Activated CD4-positive, alpha-beta T cell treated with anti-CD3 and anti-CD28 coated beads for 36 hours (primary cell): Measurements from ENCODE around the gene NPLOC4. TPM values are rescaled to one million over a fixed set of nuclear protein-coding genes. Genes with fewer than 3 reads are reported as not detected.
"Not testable (repeated sequence)": the region's sequence is repeated elsewhere in the genome, so short reads cannot be mapped to it uniquely, and the experiment has no call there.

Experiments
- ATAC-seq: fragments of 200-7000 bp; cut with Tn5 transposase; one replicate; pipeline ENCODE4 v1.10.0; 2021; ENCODE audit warnings: mild to moderate bottlenecking, moderate library complexity
- CTCF ChIA-PET: fragments of 350-600 bp; sonication (Branson Sonifier 250); formaldehyde crosslinking; loops from one replicate; lab custom pipeline; 2021; ENCODE audit warnings: antibody characterized with exemption; lab: Charles Lee
- POLR2A ChIA-PET: fragments of 350-600 bp; sonication (Branson Sonifier 250); formaldehyde crosslinking; loops from one replicate; lab custom pipeline; 2021; ENCODE audit warnings: antibody characterized with exemption, inconsistent platforms; lab: Charles Lee
- DNase-seq: peaks from one replicate; pipeline ENCODE4 v3.0.0-alpha.2; 2020
- H3K27ac Mint-ChIP-seq: one replicate; pipeline ENCODE4 v1.8.0; 2021; ENCODE audit warnings: mixed read lengths
- H3K27me3 Mint-ChIP-seq: one replicate; pipeline ENCODE4 v1.8.0; 2021; ENCODE audit warnings: mixed read lengths
- H3K36me3 Mint-ChIP-seq: one replicate; pipeline ENCODE4 v1.8.0; 2021; ENCODE audit warnings: low read depth, mixed read lengths
- H3K4me1 Mint-ChIP-seq: one replicate; pipeline ENCODE4 v1.8.0; 2021; ENCODE audit warnings: mixed read lengths
- H3K4me3 Mint-ChIP-seq: one replicate; pipeline ENCODE4 v1.8.0; 2021; ENCODE audit warnings: mild to moderate bottlenecking, moderate library complexity, mixed read lengths
- H3K9me3 Mint-ChIP-seq: one replicate; pipeline ENCODE4 v1.8.0; 2021; ENCODE audit warnings: low read depth, mixed read lengths
- intact Hi-C, 2 experiments: fragments of 100-400 bp; cut with DNase I in 1 of 2; cut with micrococcal nuclease in 1 of 2; formaldehyde crosslinking; loops; one replicate each; pipeline versions ENCODE4 v1.14.2 to v1.15.1; 2022 to 2024; cut with DNase I, micrococcal nuclease
- total RNA-seq, 2 experiments: library from RNA; stranded (reverse); gene quantifications; one replicate each; pipeline ENCODE4 v1.2.3, GENCODE V29; 2021

Gene NPLOC4
- total RNA-seq, 2 experiments from 2014 or later = 71.8 to 93.1 TPM

- no peaks in the 10 kb centered on the region for H3K9me3 Mint-ChIP-seq
- H3K4me1 Mint-ChIP-seq = no peaks in the 10 kb centered on the region
- DNase-seq (peak; percentile 59), ATAC-seq (peak; percentile 57)
- H3K27ac Mint-ChIP-seq = no peak overlapping the region
- H3K4me3 Mint-ChIP-seq = no peak overlapping the region
- ChIA-PET CTCF (no interaction called here), POLR2A (no interaction called here)
- intact Hi-C loops = no loop called here
- H3K27me3 Mint-ChIP-seq = peaks cover 16% of the 10 kb centered on the region
- peaks cover 11% of the 10 kb centered on the region for H3K36me3 Mint-ChIP-seq
These were observed 99.5 kb downstream of the NPLOC4 start for GRCh38 chr17:81537343-81537855.

- H3K9me3 Mint-ChIP-seq = no peaks in the 10 kb centered on the region
- ATAC-seq (no peak), DNase-seq (no peak)
- ChIA-PET POLR2A (no interaction called here), CTCF (interaction anchor here (0.9 to 1.3 kb wide), 3 partner anchors 18 to 485 kb away, joined by 3 to 4 read pairs (median 3); no protein-coding TSS in a partner anchor)
- no peak overlapping the region for H3K4me3 Mint-ChIP-seq
- H3K4me1 Mint-ChIP-seq = no peaks in the 10 kb centered on the region
- H3K27me3 Mint-ChIP-seq = peaks cover 16% of the 10 kb centered on the region
- intact Hi-C loops = no loop called here
- no peak overlapping the region for H3K27ac Mint-ChIP-seq
- peaks cover 7% of the 10 kb centered on the region for H3K36me3 Mint-ChIP-seq
These were observed 100.3 kb downstream of the NPLOC4 start for GRCh38 chr17:81536299-81537290.

GRCh38 chr17:81535480-81536298 lies 101.2 kb downstream of the NPLOC4 start:
- Mint-ChIP-seq H3K9me3 (no peaks in the 10 kb centered on the region), H3K27ac (no peak overlapping the region), H3K36me3 (peaks cover 5% of the 10 kb centered on the region), H3K27me3 (peaks cover 16% of the 10 kb centered on the region), H3K4me3 (no peak overlapping the region), H3K4me1 (no peaks in the 10 kb centered on the region)
- intact Hi-C loops = no loop called here
- CTCF ChIA-PET = interaction anchor here (0.9 to 1.3 kb wide), 3 partner anchors 17 to 485 kb away, joined by 3 to 4 read pairs (median 3); no protein-coding TSS in a partner anchor
- POLR2A ChIA-PET = no interaction called here
- DNase-seq = no peak
- ATAC-seq = no peak

- Mint-ChIP-seq H3K27me3 (peaks cover 16% of the 10 kb centered on the region), H3K27ac (no peak overlapping the region), H3K4me3 (no peak overlapping the region)
These were observed 101.9 kb downstream of the NPLOC4 start for GRCh38 chr17:81535007-81535328.

GRCh38 chr17:81534157-81535006 lies 102.5 kb downstream of the NPLOC4 start:
- no peak for ATAC-seq
- intact Hi-C loops = no loop called here
- CTCF ChIA-PET = interaction anchor here (1.1 kb wide), 1 partner anchor 15 kb away, joined by 3 read pairs; no protein-coding TSS in a partner anchor

More at GRCh38 chr17:81535007-81535328, 101.9 kb downstream of the NPLOC4 start:
- Mint-ChIP-seq H3K36me3 (peaks cover 5% of the 10 kb centered on the region), H3K4me1 (no peaks in the 10 kb centered on the region), H3K9me3 (no peaks in the 10 kb centered on the region)
- ChIA-PET CTCF (interaction anchor here (1.1 kb wide), 1 partner anchor 16 kb away, joined by 3 read pairs; no protein-coding TSS in a partner anchor), POLR2A (no interaction called here)
- ATAC-seq (no peak), DNase-seq (no peak)
- intact Hi-C loops = no loop called here

GRCh38 chr17:81533339-81534141 lies 103.4 kb downstream of the NPLOC4 start:
- intact Hi-C loops = no loop called here
- no peaks in the 10 kb centered on the region for H3K9me3 Mint-ChIP-seq
- DNase-seq = no peak
- H3K4me1 Mint-ChIP-seq = no peaks in the 10 kb centered on the region
- no peak overlapping the region for H3K27ac Mint-ChIP-seq
- POLR2A ChIA-PET = no interaction called here
- peaks cover 16% of the 10 kb centered on the region for H3K27me3 Mint-ChIP-seq
- no peak for ATAC-seq
- no peak overlapping the region for H3K4me3 Mint-ChIP-seq
- CTCF ChIA-PET = interaction anchor here (0.6 to 1.1 kb wide), 2 partner anchors 15 to 242 kb away, joined by 3 read pairs; no protein-coding TSS in a partner anchor
- peaks cover 2% of the 10 kb centered on the region for H3K36me3 Mint-ChIP-seq

More at GRCh38 chr17:81534157-81535006, 102.5 kb downstream of the NPLOC4 start:
- H3K27me3 Mint-ChIP-seq = peaks cover 16% of the 10 kb centered on the region
- no peak overlapping the region for H3K27ac Mint-ChIP-seq
- POLR2A ChIA-PET = no interaction called here
- H3K36me3 Mint-ChIP-seq = peaks cover 2% of the 10 kb centered on the region
- no peaks in the 10 kb centered on the region for H3K9me3 Mint-ChIP-seq
- no peaks in the 10 kb centered on the region for H3K4me1 Mint-ChIP-seq
- H3K4me3 Mint-ChIP-seq = no peak overlapping the region
- DNase-seq = no peak

- intact Hi-C loops = no loop called here
- ChIA-PET CTCF (interaction anchor here (0.6 kb wide), 1 partner anchor 241 kb away, joined by 3 read pairs; no protein-coding TSS in a partner anchor), POLR2A (no interaction called here)
- no peak overlapping the region for H3K4me3 Mint-ChIP-seq
- H3K27ac Mint-ChIP-seq = no peak overlapping the region
- DNase-seq = no peak
- peaks cover 14% of the 10 kb centered on the region for H3K27me3 Mint-ChIP-seq
- no peaks in the 10 kb centered on the region for H3K36me3 Mint-ChIP-seq
- no peak for ATAC-seq
- H3K4me1 Mint-ChIP-seq = no peaks in the 10 kb centered on the region
- no peaks in the 10 kb centered on the region for H3K9me3 Mint-ChIP-seq
These were observed 104.2 kb downstream of the NPLOC4 start for GRCh38 chr17:81532490-81533287.

- H3K9me3 Mint-ChIP-seq, H3K27ac Mint-ChIP-seq, POLR2A ChIA-PET, H3K4me3 Mint-ChIP-seq, H3K4me1 Mint-ChIP-seq, ATAC-seq, H3K36me3 Mint-ChIP-seq, DNase-seq, intact Hi-C loops, CTCF ChIA-PET: not testable (repeated sequence)
- peaks cover 14% of the 10 kb centered on the region for H3K27me3 Mint-ChIP-seq
These were observed 104.9 kb downstream of the NPLOC4 start for GRCh38 chr17:81531998-81532404.

GRCh38 chr17:81531013-81531412 lies 105.9 kb downstream of the NPLOC4 start:
- H3K36me3 Mint-ChIP-seq, H3K4me3 Mint-ChIP-seq, ATAC-seq, POLR2A ChIA-PET, DNase-seq, H3K27ac Mint-ChIP-seq, H3K4me1 Mint-ChIP-seq, intact Hi-C loops, H3K9me3 Mint-ChIP-seq, CTCF ChIA-PET: not testable (repeated sequence)
- peaks cover 14% of the 10 kb centered on the region for H3K27me3 Mint-ChIP-seq
